Psoas muscle (tissue), 8 donors: Measurements from ENCODE around the gene COL9A3. TPM values are rescaled to one million over a fixed set of nuclear protein-coding genes. Genes with fewer than 3 reads are reported as not detected.

Source experiments
- ATAC-seq, 4 donors: fragments of 200-7000 bp; cut with Tn5 transposase; one replicate each; pipeline ENCODE4 v1.9.1; 2020; ENCODE audit warnings: moderate library complexity in 3 of 4, mild to moderate bottlenecking in 2 of 4
- DNase-seq, 2 donors: peaks; one replicate each; pipeline ENCODE4 v3.0.0-alpha.2; 2020
- H3K27ac ChIP-seq: fragments of 200-600 bp; one replicate; pipeline ENCODE4 v1.8.0; 2022
- H3K27me3 ChIP-seq, 3 donors: fragments of 200-600 bp in 1 of 3; one replicate each; pipeline versions ENCODE4 v1.6.1 to v1.8.0; 2013 to 2022; ENCODE audit warnings: low read length in 2 of 3, mild to moderate bottlenecking in 2 of 3, moderate library complexity in 1 of 3; ENCODE audit not compliant: insufficient read depth in 3 of 3
- H3K36me3 ChIP-seq, 2 donors: fragments of 200-600 bp in 1 of 2; one replicate each; pipeline versions ENCODE4 v1.6.1 to v1.8.0; 2013 to 2022; ENCODE audit warnings: low read depth in 1 of 2, mild to moderate bottlenecking in 1 of 2, moderate library complexity in 1 of 2; ENCODE audit not compliant: insufficient read depth in 1 of 2
- H3K4me1 ChIP-seq: fragments of 200-600 bp; one replicate; pipeline ENCODE4 v1.8.0; 2022
- H3K4me3 ChIP-seq: fragments of 200-600 bp; one replicate; pipeline ENCODE4 v1.8.0; 2022; ENCODE audit warnings: mild to moderate bottlenecking
- H3K9me3 ChIP-seq: fragments of 200-600 bp; one replicate; pipeline ENCODE4 v1.8.0; 2022
- WGBS, 3 donors: extraction: QIAGEN DNeasy Blood & Tissue Kit; methylation state at CpG; one replicate each; pipeline versions ENCODE4 v1.1.6 to v1.1.7; 2013; 5-methylcytosine and 5-hydroxymethylcytosine counted together
- intact Hi-C, 2 donors: fragments of 100-400 bp; cut with DNase I; formaldehyde crosslinking; loops; one replicate each; pipeline versions ENCODE4 v1.11.0 to v1.14.2; 2022
- polyA plus RNA-seq, 3 donors: library from polyadenylated mRNA; stranded (reverse); fragments of 200-250 nt; gene quantifications; one replicate each; pipeline ENCODE4 v1.2.3, GENCODE V29; 2013
- total RNA-seq, 4 donors: library from RNA; stranded (reverse); fragmentation: NEBNext Ultra II Directional in 2 of 4; extraction: Animal tissue kit (Norgen Biotek cat#: 25700) in 2 of 4; gene quantifications; one replicate each; pipeline versions ENCODE4 v1.2.1 to v1.2.4, GENCODE V29; 2021 to 2023
- TF ChIP-seq, protein P1 (sequence below): fragments of 200-600 bp; IDR thresholded peaks from one replicate; pipeline ENCODE4 v1.8.0; 2022; ENCODE audit warnings: antibody characterized with exemption
- donor health status: healthy with polysubstance abuse.
- donor health status: DM: no; HTN: no; CAD: no; lungs with moderate emphysema.
- donor health status: Bipolar disorder and iron deficiency.
- donor health status: healthy.
- donor health status: DM: yes; HTN: yes; CAD: no.
- donor health status: DM: no; HTN: no; CAD: no.
- donor health status: DM: no; HTN: no; CAD: no.
- donor health status: DM: yes; HTN: yes; CAD: no.

COL9A3 gene
- total and polyA plus RNA-seq, 7 donors, result 0.27 to 0.86 (median 0.59) TPM; not detected in 1

- Histone ChIP-seq H3K27me3 (peaks cover 0 to 49% (median 19%) of the 10 kb centered on the region in 3 donors), H3K27ac (no peak overlapping the region), H3K9me3 (no peaks in the 10 kb centered on the region), H3K4me3 (no peak overlapping the region), H3K36me3 (no peaks in the 10 kb centered on the region), H3K4me1 (peaks cover 6% of the 10 kb centered on the region)
- 90 to 95% (median 90%) methylated on average over 9 to 12 of the region's 12 CpGs for WGBS, 3 donors
- no peak for DNase-seq
- ATAC-seq, result no peak
- TF ChIP-seq, protein P1, sequence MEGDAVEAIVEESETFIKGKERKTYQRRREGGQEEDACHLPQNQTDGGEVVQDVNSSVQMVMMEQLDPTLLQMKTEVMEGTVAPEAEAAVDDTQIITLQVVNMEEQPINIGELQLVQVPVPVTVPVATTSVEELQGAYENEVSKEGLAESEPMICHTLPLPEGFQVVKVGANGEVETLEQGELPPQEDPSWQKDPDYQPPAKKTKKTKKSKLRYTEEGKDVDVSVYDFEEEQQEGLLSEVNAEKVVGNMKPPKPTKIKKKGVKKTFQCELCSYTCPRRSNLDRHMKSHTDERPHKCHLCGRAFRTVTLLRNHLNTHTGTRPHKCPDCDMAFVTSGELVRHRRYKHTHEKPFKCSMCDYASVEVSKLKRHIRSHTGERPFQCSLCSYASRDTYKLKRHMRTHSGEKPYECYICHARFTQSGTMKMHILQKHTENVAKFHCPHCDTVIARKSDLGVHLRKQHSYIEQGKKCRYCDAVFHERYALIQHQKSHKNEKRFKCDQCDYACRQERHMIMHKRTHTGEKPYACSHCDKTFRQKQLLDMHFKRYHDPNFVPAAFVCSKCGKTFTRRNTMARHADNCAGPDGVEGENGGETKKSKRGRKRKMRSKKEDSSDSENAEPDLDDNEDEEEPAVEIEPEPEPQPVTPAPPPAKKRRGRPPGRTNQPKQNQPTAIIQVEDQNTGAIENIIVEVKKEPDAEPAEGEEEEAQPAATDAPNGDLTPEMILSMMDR, result no peak
- intact Hi-C loops, result no loop called here
These were observed 4.9 kb downstream of the COL9A3 start for GRCh38 chr20:62821726-62822210.

- no peak for DNase-seq
- 79 to 92% (median 80%) methylated on average over 6 to 7 of the region's 7 CpGs for WGBS, 3 donors
- Histone ChIP-seq H3K27me3 (peaks cover 0 to 43% (median 15%) of the 10 kb centered on the region in 3 donors), H3K36me3 (no peaks in the 10 kb centered on the region), H3K27ac (no peak overlapping the region), H3K9me3 (no peaks in the 10 kb centered on the region), H3K4me3 (no peak overlapping the region), H3K4me1 (peaks cover 6% of the 10 kb centered on the region)
- ATAC-seq, result no peak
- TF ChIP-seq, protein P1, result no peak
- intact Hi-C loops, result no loop called here
These were observed 5.5 kb downstream of the COL9A3 start for GRCh38 chr20:62822239-62822787.

GRCh38 chr20:62822788-62823651 lies 6.2 kb downstream of the COL9A3 start:
- H3K4me3 ChIP-seq, result no peak overlapping the region
- H3K36me3 ChIP-seq, result no peaks in the 10 kb centered on the region
- intact Hi-C loops, result no loop called here
- H3K4me1 ChIP-seq, result peaks cover 6% of the 10 kb centered on the region
- ATAC-seq (no peak), DNase-seq (no peak)
- no peaks in the 10 kb centered on the region for H3K9me3 ChIP-seq
- H3K27ac ChIP-seq, result no peak overlapping the region
- WGBS, 3 donors, result 87 to 93% (median 88%) methylated on average over 23 to 24 of the region's 24 CpGs
- peaks cover 0 to 36% (median 9%) of the 10 kb centered on the region in 3 donors for H3K27me3 ChIP-seq
- TF ChIP-seq, protein P1, result no peak

DNA sequence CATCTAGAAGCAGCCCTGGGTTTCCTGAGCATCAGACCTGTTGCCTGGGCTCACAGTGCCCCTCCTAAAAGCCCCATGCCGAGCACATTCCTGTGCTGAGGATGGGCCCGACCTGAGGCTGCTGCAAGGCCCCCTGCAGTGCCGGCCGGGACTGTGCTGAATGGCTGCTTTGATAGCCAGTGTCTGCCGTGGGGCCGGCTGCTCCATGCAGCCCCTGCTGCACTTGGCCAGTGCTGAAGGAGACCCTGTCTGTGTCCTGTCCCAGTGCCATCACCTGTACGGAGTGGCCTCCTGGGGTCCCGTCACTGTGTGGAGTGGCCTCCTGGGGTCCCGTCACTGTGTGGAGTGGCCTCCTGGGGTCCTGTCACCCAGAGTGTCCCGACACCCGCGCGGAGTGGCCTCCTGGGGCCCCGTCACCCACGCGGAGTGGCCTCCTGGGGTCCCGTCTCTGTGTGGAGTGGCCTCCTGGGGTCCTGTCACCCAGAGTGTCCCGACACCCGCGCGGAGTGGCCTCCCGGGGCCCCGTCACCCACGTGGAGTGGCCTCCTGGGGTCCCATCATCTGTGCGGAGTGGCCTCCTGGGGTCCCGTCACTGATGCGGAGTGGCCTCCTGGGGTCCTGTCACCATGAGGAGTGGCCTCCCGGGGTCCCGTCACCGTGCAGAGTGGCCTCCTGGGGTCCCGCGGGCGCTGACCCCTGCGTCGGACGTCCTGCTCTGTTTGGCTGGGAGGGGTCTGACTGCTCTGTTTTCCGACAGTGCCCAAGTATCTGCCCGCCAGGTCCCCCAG lies 7.0 kb downstream of the COL9A3 start:
- H3K36me3 ChIP-seq, result no peaks in the 10 kb centered on the region
- ATAC-seq (no peak), DNase-seq (no peak)
- H3K9me3 ChIP-seq, result no peaks in the 10 kb centered on the region
- H3K27ac ChIP-seq, result no peak overlapping the region
- 87 to 91% (median 87%) methylated on average over 37 to 38 of the region's 38 CpGs for WGBS, 3 donors
- no peak overlapping the region for H3K4me3 ChIP-seq
- peaks cover 0 to 28% (median 2%) of the 10 kb centered on the region in 3 donors for H3K27me3 ChIP-seq
- TF ChIP-seq, protein P1, result no peak
- intact Hi-C loops, result no loop called here
- H3K4me1 ChIP-seq, result peaks cover 2% of the 10 kb centered on the region
